HUES64 (cell line): ENCODE results near the gene IFT81.

Source experiments
- H3K27ac ChIP-seq: 2 replicates; pipeline ENCODE4 v1.7.0; 2013; ENCODE audit warnings: low read depth, low read length, inconsistent platforms
- H3K27me3 ChIP-seq: 2 replicates; pipeline ENCODE4 v1.6.1; 2013; ENCODE audit warnings: mild to moderate bottlenecking, low read length; ENCODE audit not compliant: insufficient read depth
- H3K36me3 ChIP-seq: 2 replicates; pipeline ENCODE4 v1.6.1; 2013; ENCODE audit warnings: mild to moderate bottlenecking, low read length; ENCODE audit not compliant: insufficient read depth
- H3K4me1 ChIP-seq: 2 replicates; pipeline ENCODE4 v1.6.1; 2013; ENCODE audit warnings: mild to moderate bottlenecking, low read length, moderate library complexity; ENCODE audit not compliant: insufficient read depth
- H3K4me3 ChIP-seq: 2 replicates; pipeline ENCODE4 v1.5.1; 2013; ENCODE audit warnings: mild to moderate bottlenecking, low read length, moderate library complexity
- H3K9ac ChIP-seq: 2 replicates; pipeline ENCODE4 v1.6.1; 2013; ENCODE audit warnings: mild to moderate bottlenecking, low read depth, low read length
- H3K9me3 ChIP-seq: 2 replicates; pipeline ENCODE4 v1.6.1; 2013; ENCODE audit warnings: low read depth, low read length; ENCODE audit not compliant: insufficient read depth
- WGBS: fragments of 150-250, 120-280 bp; methylation state at CpG from one replicate; pipeline ENCODE4 v1.1.7; 2013; ENCODE audit warnings: missing lambda C conversion rate; 5-methylcytosine and 5-hydroxymethylcytosine counted together

Gene IFT81

DNA sequence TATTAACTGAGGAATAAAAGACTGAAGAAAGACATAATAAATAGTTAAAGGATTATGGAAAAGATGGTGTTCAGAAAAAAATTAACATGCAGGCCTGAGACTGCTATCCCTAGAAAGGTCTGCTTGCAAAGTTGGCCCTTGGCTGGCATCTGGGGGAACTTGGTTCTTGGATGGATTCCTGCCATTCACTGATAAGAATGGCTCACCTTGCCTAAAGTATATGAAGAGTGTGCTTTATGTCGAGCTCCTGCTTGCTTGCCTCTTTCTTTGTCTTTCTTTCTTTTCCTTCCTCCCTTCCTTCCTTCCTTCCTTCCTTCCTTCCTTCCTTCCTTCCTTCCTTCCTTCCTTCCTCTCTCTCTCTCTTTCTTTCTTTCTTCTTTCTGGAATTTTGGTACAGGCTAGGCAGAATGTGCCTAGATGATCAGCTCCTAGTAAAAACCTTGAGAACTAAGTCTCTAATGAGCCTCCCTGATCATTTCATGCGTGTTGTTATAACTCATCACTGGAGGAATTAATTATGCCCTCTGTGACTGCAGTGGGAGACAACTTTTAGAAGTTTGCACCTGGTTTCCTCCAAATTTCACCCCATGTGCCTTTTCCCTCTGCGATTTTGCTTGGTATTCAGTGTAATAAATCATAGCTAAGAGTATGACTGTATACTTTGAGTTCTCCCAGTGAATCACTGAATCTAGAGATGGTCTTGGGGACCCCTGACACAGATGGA lies 44.7 kb downstream of the IFT81 start:
- H3K27me3 ChIP-seq, result no peaks in the 10 kb centered on the region
- H3K9ac ChIP-seq, result no peak overlapping the region
- peaks cover 18% of the 10 kb centered on the region; the same call in 1 of the 2 replicates for H3K36me3 ChIP-seq
- peaks cover 9% of the 10 kb centered on the region; the same call in 1 of the 2 replicates for H3K4me1 ChIP-seq
- H3K4me3 ChIP-seq, result no peak overlapping the region
- WGBS, result 97% methylated on average over 3 of the region's 3 CpGs
- no peak overlapping the region for H3K27ac ChIP-seq
- H3K9me3 ChIP-seq, result peaks cover 5% of the 10 kb centered on the region; the same call in 1 of the 2 replicates

DNA sequence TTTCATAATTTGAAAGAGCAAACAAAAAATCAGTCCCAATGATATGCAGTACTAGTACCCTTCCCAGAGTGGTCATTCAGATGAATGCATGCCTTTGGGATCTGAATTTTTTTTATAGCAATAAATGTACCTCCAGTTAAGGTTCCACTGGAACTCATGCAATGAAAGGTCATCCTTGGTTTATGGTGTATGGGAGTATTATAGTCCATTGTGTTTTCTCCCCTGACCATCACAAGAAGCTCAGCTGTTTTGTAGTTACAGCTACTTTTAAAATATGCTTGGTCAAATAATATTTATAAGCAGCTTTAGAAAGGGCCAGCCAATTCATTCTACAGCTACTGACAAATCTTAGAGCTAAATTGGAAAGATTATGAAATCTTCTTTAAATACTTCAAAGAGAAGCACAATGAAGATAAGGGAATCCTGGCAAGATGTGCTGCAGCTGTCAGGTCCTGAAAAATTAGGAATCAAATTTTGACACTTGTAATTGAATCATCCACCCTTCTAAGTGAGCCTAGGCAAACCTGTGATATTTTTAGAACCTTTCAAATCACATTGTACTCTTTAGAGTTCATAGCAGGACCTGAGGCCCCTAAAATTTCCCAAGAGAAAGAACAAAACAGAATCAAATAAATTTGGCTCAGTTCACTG lies 46.5 kb downstream of the IFT81 start:
- Histone ChIP-seq H3K9me3 (peaks cover 5% of the 10 kb centered on the region; the same call in 1 of the 2 replicates), H3K27ac (no peak overlapping the region), H3K9ac (no peak overlapping the region), H3K36me3 (peaks cover 12% of the 10 kb centered on the region; the same call in 1 of the 2 replicates), H3K4me3 (no peak overlapping the region), H3K4me1 (0 out of 2 replicates have a peak, but pooled peaks cover 3% of the 10 kb centered on the region), H3K27me3 (no peaks in the 10 kb centered on the region)

DNA sequence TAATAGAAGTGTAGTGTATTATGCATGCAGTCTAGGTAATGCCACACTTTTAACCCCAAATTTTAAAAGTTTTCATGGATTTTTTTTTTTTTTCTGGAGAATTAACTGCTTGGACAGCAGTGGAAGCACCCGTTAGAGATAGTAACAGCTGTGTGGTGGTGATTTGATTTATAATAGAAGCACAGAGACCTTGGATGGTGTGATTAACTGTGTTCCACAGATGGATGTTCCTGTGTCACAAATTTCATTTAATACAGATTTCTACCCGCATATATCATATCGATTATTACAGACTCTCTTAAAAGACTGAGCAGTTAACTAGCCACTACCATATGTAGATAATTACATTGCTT lies 47.0 kb downstream of the IFT81 start:
- no peak overlapping the region for H3K9ac ChIP-seq
- H3K27me3 ChIP-seq, result no peaks in the 10 kb centered on the region
- 97% methylated on average over 3 of the region's 3 CpGs for WGBS
- no peaks in the 10 kb centered on the region for H3K4me1 ChIP-seq
- no peak overlapping the region for H3K27ac ChIP-seq
- H3K36me3 ChIP-seq, result peaks cover 12% of the 10 kb centered on the region; the same call in 1 of the 2 replicates
- peaks cover 5% of the 10 kb centered on the region; the same call in 1 of the 2 replicates for H3K9me3 ChIP-seq
- H3K4me3 ChIP-seq, result no peak overlapping the region

DNA sequence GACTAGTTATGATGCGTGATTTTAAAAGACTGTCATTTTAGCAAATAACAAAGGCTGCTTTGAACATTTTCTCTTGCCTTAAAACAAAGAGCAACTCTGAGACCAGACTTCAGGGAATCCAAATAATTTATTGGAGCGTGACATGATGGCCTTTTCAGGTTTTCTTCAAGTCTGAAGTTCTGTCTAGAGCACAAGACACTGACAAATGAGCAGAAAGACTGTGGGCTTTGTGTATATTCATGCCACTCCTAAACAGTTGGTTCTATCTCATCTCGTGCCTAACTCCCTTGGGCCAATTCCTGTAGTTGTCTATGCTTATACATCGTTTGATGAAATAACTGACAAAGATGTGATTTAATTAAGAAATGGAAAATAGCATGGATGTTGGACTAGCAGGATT lies 47.5 kb downstream of the IFT81 start:
- 94% methylated on average over 4 of the region's 4 CpGs for WGBS
- Histone ChIP-seq H3K27ac (no peak overlapping the region), H3K36me3 (peaks cover 12% of the 10 kb centered on the region; the same call in 1 of the 2 replicates), H3K9me3 (peaks cover 5% of the 10 kb centered on the region; the same call in 1 of the 2 replicates), H3K4me1 (no peaks in the 10 kb centered on the region), H3K9ac (no peak overlapping the region), H3K27me3 (no peaks in the 10 kb centered on the region), H3K4me3 (no peak overlapping the region)

DNA sequence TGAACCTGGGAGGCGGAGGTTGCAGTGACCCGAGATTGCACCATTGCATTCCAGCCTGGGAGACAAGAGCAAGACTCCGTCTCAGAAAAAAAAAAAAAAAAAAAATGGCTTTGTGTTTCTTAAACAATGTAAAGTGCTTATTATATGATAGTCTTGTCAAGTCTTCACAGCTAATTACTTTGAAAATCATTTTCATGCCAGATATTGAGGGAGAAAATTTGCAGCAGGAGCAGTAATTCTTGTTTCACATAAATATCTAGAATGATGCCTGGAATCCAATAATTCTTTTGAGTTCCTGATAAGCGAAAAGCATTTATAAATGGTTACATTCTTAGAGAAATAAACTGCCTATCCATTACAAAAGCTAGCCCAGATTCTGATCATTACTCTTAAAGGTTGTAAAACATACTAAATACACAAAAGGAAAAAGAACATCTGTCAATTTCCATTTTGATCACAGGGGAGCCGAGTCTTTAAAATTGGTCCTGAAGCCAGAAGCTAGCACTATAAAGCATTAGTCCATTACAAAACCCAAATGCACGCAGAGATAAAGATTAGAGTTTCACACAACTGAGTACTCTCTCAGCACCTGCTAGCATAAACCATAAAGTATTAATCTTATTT lies 50.3 kb downstream of the IFT81 start:
- 96% methylated on average over 6 of the region's 6 CpGs for WGBS
- Histone ChIP-seq H3K4me3 (no peak overlapping the region), H3K9me3 (peaks cover 5% of the 10 kb centered on the region; the same call in 1 of the 2 replicates), H3K4me1 (no peaks in the 10 kb centered on the region), H3K9ac (no peak overlapping the region), H3K36me3 (peaks cover 3% of the 10 kb centered on the region; the same call in 1 of the 2 replicates), H3K27me3 (no peaks in the 10 kb centered on the region), H3K27ac (no peak overlapping the region)

DNA sequence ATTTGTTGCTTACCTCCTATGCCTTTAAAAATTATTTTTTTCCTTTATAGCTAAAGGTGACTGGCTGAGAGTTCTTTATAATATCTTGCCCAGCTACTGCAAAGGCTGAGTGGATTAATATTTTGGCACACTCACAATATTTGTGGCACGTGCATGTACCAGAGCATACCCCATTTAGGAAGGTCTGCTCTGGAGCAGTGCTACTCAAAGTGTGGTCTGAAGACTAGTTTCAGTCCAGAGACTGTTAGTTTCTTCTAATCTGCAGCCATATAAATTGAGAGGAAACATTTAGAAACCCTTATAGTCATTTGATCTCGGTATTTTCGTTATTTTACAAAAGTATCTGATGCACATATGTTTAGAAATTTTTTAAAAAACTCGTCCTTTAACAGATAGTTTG lies 51.0 kb downstream of the IFT81 start:
- Histone ChIP-seq H3K27ac (no peak overlapping the region), H3K36me3 (peaks cover 3% of the 10 kb centered on the region; the same call in 1 of the 2 replicates), H3K4me3 (no peak overlapping the region), H3K9me3 (peaks cover 5% of the 10 kb centered on the region; the same call in 1 of the 2 replicates), H3K4me1 (no peaks in the 10 kb centered on the region), H3K27me3 (no peaks in the 10 kb centered on the region), H3K9ac (no peak overlapping the region)
- 95% methylated on average over 4 of the region's 4 CpGs for WGBS

DNA sequence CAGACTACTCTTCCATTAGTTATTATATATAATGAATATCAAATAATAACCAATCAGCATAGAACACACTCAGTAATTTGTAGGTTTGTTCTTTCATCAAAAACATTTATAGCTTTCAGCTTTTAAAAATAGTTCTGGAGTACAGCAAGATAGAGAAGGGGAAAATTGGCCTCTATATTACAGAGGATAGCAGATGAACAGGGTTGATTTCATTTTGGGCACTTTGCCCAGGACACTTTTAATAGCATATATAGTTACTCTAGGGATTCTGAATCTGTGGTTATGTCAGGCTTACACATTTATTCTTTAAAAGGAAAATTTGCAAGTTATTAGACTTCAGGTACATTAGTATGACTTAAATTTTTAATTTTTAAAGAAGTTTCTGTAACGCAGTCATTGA lies 52.6 kb downstream of the IFT81 start:
- no peak overlapping the region for H3K27ac ChIP-seq
- WGBS, result no CpG with 5 or more reads among the region's 1 CpG
- H3K9ac ChIP-seq, result no peak overlapping the region
- no peaks in the 10 kb centered on the region for H3K27me3 ChIP-seq
- H3K9me3 ChIP-seq, result 0 out of 2 replicates have a peak, but pooled peaks cover under 1% of the 10 kb centered on the region
- no peak overlapping the region for H3K4me3 ChIP-seq
- peaks cover 6% of the 10 kb centered on the region; the same call in 1 of the 2 replicates for H3K36me3 ChIP-seq
- H3K4me1 ChIP-seq, result no peaks in the 10 kb centered on the region

DNA sequence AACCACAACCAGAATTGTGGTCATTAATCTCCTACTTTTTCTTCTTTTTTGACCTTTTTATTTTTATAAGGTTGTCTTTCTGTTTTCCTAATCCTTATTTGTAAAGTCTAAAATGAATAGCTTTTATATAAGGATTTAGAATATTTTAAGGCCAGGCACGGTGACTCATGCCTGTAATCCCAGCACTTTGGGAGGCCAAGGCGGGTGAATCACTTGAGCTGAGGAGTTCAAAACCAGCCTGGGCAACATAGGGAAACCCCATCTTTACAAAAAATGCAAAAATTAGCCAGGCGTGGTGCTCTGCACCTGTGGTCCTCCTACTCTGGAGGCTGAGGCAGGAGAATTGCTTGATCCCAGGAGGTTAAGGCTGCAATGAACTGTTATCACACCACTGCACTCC lies 55.1 kb downstream of the IFT81 start:
- WGBS, result 91% methylated on average over 3 of the region's 3 CpGs
- Histone ChIP-seq H3K27ac (no peak overlapping the region), H3K4me3 (no peak overlapping the region), H3K9me3 (no peaks in the 10 kb centered on the region), H3K27me3 (no peaks in the 10 kb centered on the region), H3K4me1 (no peaks in the 10 kb centered on the region), H3K9ac (no peak overlapping the region), H3K36me3 (peaks cover 12% of the 10 kb centered on the region; the same call in 1 of the 2 replicates)

DNA sequence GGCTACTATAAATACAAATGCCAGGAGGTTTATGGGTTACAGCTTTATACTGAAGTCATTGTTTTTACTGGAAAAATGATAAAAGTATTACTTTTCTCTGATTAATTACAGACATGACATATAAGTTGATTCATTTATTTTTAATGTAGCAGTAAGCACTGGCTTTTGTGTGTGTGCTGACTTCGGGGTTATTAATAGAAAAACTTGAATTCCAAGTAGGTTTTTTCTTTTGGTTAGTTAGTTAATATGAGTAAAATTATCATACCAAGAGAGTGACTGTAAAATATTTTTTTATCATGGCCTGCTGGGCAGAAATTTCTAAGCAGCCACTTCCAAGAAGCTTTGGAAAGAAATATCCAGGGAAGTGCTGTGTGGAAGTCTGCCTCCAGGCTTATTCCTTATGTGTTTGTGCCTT lies 56.4 kb downstream of the IFT81 start:
- Histone ChIP-seq H3K36me3 (peaks cover 17% of the 10 kb centered on the region; the same call in 1 of the 2 replicates), H3K4me1 (no peaks in the 10 kb centered on the region), H3K27ac (no peak overlapping the region), H3K27me3 (no peaks in the 10 kb centered on the region), H3K4me3 (no peak overlapping the region), H3K9ac (no peak overlapping the region), H3K9me3 (peaks cover 4% of the 10 kb centered on the region)
- WGBS, result 71% methylated on average over 1 of the region's 1 CpG

DNA sequence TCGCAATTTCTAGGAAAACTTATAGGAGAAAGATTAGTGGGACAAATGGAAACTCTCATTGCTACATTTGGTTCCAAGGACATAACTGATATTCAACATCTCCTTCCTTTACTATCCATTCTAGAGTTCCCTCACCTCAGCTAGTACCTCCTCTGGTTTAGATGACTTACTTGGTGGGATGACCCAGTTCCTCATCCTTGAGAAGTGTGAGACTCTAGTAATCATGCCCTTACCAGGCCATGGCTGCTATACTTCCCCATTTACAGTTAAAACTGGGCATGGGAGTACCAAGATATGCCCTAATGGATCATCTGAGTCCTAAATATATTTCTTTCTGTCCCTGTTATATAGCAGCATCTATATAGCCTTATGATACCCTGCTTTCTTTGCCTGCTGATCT lies 58.1 kb downstream of the IFT81 start:
- H3K27ac ChIP-seq, result no peak overlapping the region
- peaks cover 26% of the 10 kb centered on the region; the same call in 1 of the 2 replicates for H3K36me3 ChIP-seq
- no peaks in the 10 kb centered on the region for H3K4me1 ChIP-seq
- no CpG with 5 or more reads among the region's 1 CpG for WGBS
- peaks cover 17% of the 10 kb centered on the region for H3K9me3 ChIP-seq
- H3K9ac ChIP-seq, result no peak overlapping the region
- H3K4me3 ChIP-seq, result no peak overlapping the region
- no peaks in the 10 kb centered on the region for H3K27me3 ChIP-seq

DNA sequence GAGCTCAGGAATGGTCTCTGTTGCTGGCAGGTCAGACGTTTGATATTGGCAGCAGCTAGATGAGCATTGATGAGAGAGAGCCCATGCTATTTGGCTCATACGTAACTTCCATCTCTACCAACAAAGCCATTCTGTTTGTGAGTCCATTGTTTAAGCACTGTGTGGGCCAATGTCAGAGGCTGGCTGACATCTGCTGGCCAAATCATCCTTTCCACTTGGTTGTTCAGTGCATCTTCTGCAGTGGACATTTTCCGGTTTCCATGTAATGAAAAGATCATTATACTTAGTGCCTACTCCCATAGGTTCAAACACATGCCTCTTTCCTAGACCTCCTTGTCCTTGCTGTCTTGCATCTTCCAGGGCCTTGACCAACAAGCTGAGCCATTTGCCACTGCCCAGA lies 59.2 kb downstream of the IFT81 start:
- no peak overlapping the region for H3K4me3 ChIP-seq
- 90% methylated on average over 3 of the region's 3 CpGs for WGBS
- H3K27ac ChIP-seq, result no peak overlapping the region
- peaks cover 17% of the 10 kb centered on the region for H3K9me3 ChIP-seq
- H3K36me3 ChIP-seq, result peaks cover 26% of the 10 kb centered on the region; the same call in 1 of the 2 replicates
- no peak overlapping the region for H3K9ac ChIP-seq
- no peaks in the 10 kb centered on the region for H3K27me3 ChIP-seq
- no peaks in the 10 kb centered on the region for H3K4me1 ChIP-seq
